ENCODE data around the gene EXD3. TPM values are rescaled to one million over a fixed set of nuclear protein-coding genes. Genes with fewer than 3 reads are reported as not detected.

Gene EXD3
- total and polyA plus RNA-seq, 2 of the 13 experiments (the other 11 are each of a cell fraction or from before 2014, with no cell fraction given), result 2.7 to 4.8 TPM

DNA sequence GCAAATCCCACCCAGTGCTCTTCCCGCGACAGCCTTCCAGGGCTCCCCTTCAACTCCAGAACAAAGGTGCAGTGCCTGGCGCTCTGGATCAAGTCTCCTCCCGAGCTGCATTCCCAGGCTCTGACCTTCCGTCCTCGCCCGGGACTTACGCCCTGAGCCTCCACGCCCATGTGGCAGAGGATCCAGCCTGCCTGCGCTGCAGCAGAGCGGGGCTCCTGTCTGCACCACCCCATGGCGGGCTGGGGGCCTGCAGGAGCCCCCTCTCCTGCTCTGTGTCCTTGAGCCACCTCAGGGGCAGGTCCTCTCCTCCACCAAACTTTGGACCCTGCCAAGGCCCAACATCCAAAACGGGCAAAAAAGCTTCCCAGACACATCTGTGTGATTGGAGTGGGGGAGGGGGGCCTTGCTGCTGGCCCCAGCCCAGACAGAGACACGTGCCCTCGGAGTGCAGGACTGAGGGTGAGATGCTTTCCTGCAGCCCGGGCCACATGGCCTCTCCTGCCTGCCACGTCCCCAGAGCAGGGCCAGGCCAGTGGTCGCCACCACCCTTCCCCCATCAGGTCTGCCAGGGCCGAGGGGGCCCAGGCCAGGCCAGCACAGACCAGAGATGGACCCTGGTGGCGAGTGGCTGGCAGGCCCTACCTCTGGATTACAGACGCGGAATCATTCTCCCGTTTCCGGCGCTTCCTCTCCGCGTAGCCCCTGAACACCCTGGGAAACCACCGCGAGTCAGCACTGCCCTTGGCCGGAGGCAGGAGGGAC lies 31.8 kb upstream of the EXD3 start (continued):
- TF ChIP-seq ZNF564 (CRISPR knock-in tag; IDR thresholded peaks at IDR 0.05) (0 out of 2 replicates have a peak, but pooled peaks have one; percentile 38), U2AF2 (IDR thresholded peaks at IDR 0.05; ENCODE audit: low read depth, low read length) (no peak), ZNF234 (CRISPR knock-in tag; conservative IDR thresholded peaks at IDR 0.05) (peak; percentile 96; the same call in 1 of the 2 replicates), POLR2AphosphoS5 (IDR thresholded peaks at IDR 0.05; ENCODE audit: low read depth, low read length) (no peak), ZFP82 (CRISPR knock-in tag; IDR thresholded peaks at IDR 0.05; ENCODE audit: borderline replicate concordance) (peak; percentile 24; the same call in 1 of the 2 replicates), ZNF883 (CRISPR knock-in tag; IDR thresholded peaks at IDR 0.05; ENCODE audit: not compliant biosample characterization) (peak; percentile 88), FOXA1 (IDR thresholded peaks at IDR 0.05) (no peak), FOXA1 (CRISPR knock-in tag; IDR thresholded peaks at IDR 0.05) (0 out of 2 replicates have a peak, but pooled peaks have one; percentile 17), BHLHE40 (IDR thresholded peaks at IDR 0.05; ENCODE audit: low read length) (peak; percentile 89), JUN (CRISPR knock-in tag; IDR thresholded peaks at IDR 0.05) (peak; percentile 54), NCOA5 (CRISPR knock-in tag; IDR thresholded peaks at IDR 0.05) (no peak), ZZZ3 (CRISPR knock-in tag; IDR thresholded peaks at IDR 0.05; ENCODE audit: borderline replicate concordance) (no peak), TBX2 (CRISPR knock-in tag; IDR thresholded peaks at IDR 0.05; ENCODE audit: borderline replicate concordance) (peak; percentile 88; the same call in 1 of the 2 replicates), HNF4G (IDR thresholded peaks at IDR 0.05; ENCODE audit: borderline replicate concordance, low read depth, low read length) (peak; percentile 76), HNF4G (CRISPR knock-in tag; IDR thresholded peaks at IDR 0.05; ENCODE audit: borderline replicate concordance, low read depth) (peak; percentile 72; the same call in 1 of the 2 replicates), PHF5A (CRISPR knock-in tag; IDR thresholded peaks at IDR 0.05; ENCODE audit: low read depth, unreplicated experiment) (peak; percentile 83), MAFF (IDR thresholded peaks at IDR 0.05; ENCODE audit: low read depth, low read length) (no peak), FIP1L1 (IDR thresholded peaks at IDR 0.05; ENCODE audit: borderline replicate concordance, insufficient read depth, low read depth, low read length) (no peak)
- TF ChIP-seq, protein P1, sequence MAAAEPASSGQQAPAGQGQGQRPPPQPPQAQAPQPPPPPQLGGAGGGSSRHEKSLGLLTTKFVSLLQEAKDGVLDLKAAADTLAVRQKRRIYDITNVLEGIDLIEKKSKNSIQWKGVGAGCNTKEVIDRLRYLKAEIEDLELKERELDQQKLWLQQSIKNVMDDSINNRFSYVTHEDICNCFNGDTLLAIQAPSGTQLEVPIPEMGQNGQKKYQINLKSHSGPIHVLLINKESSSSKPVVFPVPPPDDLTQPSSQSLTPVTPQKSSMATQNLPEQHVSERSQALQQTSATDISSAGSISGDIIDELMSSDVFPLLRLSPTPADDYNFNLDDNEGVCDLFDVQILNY (CRISPR knock-in tag; conservative IDR thresholded peaks at IDR 0.05), result no peak
- TF ChIP-seq, protein P2, sequence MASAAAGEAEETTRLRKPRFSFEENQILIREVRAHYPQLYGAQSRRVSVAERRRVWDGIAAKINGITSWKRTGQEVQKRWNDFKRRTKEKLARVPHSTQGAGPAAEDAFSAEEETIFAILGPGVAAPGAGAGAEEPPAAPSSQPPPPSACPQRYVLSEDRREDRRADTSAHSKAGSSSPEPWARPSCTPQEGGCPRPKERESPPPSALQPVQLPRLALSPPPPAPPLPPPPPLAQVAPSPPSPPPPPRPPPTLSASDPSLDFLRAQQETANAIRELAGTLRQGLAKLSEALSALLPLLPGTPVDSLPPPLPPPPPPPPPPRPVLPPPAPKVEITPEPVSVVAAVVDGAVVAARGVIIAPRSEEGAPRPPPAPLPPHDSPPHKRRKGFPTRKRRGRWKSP (CRISPR knock-in tag; IDR thresholded peaks at IDR 0.05), result no peak
- TF ChIP-seq, protein P3, sequence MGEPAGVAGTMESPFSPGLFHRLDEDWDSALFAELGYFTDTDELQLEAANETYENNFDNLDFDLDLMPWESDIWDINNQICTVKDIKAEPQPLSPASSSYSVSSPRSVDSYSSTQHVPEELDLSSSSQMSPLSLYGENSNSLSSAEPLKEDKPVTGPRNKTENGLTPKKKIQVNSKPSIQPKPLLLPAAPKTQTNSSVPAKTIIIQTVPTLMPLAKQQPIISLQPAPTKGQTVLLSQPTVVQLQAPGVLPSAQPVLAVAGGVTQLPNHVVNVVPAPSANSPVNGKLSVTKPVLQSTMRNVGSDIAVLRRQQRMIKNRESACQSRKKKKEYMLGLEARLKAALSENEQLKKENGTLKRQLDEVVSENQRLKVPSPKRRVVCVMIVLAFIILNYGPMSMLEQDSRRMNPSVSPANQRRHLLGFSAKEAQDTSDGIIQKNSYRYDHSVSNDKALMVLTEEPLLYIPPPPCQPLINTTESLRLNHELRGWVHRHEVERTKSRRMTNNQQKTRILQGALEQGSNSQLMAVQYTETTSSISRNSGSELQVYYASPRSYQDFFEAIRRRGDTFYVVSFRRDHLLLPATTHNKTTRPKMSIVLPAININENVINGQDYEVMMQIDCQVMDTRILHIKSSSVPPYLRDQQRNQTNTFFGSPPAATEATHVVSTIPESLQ (CRISPR knock-in tag; conservative IDR thresholded peaks at IDR 0.05), result 0 out of 2 replicates have a peak, but pooled peaks have one; percentile 17
- TF ChIP-seq, protein P4, sequence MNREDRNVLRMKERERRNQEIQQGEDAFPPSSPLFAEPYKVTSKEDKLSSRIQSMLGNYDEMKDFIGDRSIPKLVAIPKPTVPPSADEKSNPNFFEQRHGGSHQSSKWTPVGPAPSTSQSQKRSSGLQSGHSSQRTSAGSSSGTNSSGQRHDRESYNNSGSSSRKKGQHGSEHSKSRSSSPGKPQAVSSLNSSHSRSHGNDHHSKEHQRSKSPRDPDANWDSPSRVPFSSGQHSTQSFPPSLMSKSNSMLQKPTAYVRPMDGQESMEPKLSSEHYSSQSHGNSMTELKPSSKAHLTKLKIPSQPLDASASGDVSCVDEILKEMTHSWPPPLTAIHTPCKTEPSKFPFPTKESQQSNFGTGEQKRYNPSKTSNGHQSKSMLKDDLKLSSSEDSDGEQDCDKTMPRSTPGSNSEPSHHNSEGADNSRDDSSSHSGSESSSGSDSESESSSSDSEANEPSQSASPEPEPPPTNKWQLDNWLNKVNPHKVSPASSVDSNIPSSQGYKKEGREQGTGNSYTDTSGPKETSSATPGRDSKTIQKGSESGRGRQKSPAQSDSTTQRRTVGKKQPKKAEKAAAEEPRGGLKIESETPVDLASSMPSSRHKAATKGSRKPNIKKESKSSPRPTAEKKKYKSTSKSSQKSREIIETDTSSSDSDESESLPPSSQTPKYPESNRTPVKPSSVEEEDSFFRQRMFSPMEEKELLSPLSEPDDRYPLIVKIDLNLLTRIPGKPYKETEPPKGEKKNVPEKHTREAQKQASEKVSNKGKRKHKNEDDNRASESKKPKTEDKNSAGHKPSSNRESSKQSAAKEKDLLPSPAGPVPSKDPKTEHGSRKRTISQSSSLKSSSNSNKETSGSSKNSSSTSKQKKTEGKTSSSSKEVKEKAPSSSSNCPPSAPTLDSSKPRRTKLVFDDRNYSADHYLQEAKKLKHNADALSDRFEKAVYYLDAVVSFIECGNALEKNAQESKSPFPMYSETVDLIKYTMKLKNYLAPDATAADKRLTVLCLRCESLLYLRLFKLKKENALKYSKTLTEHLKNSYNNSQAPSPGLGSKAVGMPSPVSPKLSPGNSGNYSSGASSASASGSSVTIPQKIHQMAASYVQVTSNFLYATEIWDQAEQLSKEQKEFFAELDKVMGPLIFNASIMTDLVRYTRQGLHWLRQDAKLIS (CRISPR knock-in tag; IDR thresholded peaks at IDR 0.05), result 0 out of 2 replicates have a peak, but pooled peaks have one; percentile 61
